Bronchial epithelial cell (primary cell): ENCODE results near the gene ZNRF4. TPM values are rescaled to one million over a fixed set of nuclear protein-coding genes. Genes with fewer than 3 reads are reported as not detected.

Experiments used
- DNase-seq: peaks from one replicate; pipeline ENCODE4 v3.0.0-alpha.2; 2010; ENCODE audit warnings: low read depth
- FAIRE-seq: peaks from 2 replicates; lab custom pipeline; 2011; peaks lifted over from hg19 to GRCh38; lab: Jason Lieb, UNC
- H3K27me3 ChIP-seq: 2 replicates; pipeline ENCODE4 v1.5.1; 2011; ENCODE audit warnings: low read length; ENCODE audit not compliant: control insufficient read depth, insufficient read depth
- H3K36me3 ChIP-seq: 2 replicates; pipeline ENCODE4 v1.5.1; 2011; ENCODE audit warnings: low read length; ENCODE audit not compliant: control insufficient read depth, insufficient read depth
- H3K4me3 ChIP-seq: 2 replicates; pipeline ENCODE4 v1.5.1; 2011; ENCODE audit warnings: mild to moderate bottlenecking, low read depth, low read length, control low read depth
- total RNA-seq: library from RNA; depleted of rRNA; stranded (reverse); fragments of >200 nt; gene quantifications from 2 replicates; pipeline ENCODE4 v1.2.1, GENCODE V29; 2014
- TF ChIP-seq, protein P1 (sequence below): IDR thresholded peaks from 2 replicates; pipeline ENCODE4 v1.5.1; 2011; ENCODE audit warnings: mild to moderate bottlenecking, moderate library complexity, low read length, control low read depth, inconsistent platforms; ENCODE audit not compliant: insufficient read depth, severe bottlenecking

ZNRF4 gene
- total RNA-seq, 1 donor from 2014 or later: not detected

DNA sequence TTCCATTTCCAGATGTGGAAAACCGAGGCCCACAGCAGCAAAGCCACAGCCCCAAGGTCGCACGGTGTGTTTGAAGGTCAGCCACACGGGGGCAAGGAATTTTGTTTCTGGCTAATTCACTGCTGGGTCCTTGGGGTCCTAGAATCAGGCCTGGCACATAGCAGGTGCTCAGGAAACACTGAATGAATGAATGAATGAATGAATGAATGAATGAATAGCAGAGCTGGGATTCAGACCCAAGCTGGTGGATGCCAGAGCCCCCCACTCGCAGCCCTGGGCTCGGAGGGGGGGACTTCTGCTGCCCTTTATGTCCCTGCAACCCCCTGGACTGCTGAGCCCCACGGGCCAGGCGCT, 37.0 kb downstream of the ZNRF4 start:
- no peak overlapping the region for H3K4me3 ChIP-seq
- FAIRE-seq (no peak), DNase-seq (no peak)
- TF ChIP-seq, protein P1, sequence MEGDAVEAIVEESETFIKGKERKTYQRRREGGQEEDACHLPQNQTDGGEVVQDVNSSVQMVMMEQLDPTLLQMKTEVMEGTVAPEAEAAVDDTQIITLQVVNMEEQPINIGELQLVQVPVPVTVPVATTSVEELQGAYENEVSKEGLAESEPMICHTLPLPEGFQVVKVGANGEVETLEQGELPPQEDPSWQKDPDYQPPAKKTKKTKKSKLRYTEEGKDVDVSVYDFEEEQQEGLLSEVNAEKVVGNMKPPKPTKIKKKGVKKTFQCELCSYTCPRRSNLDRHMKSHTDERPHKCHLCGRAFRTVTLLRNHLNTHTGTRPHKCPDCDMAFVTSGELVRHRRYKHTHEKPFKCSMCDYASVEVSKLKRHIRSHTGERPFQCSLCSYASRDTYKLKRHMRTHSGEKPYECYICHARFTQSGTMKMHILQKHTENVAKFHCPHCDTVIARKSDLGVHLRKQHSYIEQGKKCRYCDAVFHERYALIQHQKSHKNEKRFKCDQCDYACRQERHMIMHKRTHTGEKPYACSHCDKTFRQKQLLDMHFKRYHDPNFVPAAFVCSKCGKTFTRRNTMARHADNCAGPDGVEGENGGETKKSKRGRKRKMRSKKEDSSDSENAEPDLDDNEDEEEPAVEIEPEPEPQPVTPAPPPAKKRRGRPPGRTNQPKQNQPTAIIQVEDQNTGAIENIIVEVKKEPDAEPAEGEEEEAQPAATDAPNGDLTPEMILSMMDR: no peak
- H3K27me3 ChIP-seq: peaks cover 11% of the 10 kb centered on the region
- H3K36me3 ChIP-seq: no peaks in the 10 kb centered on the region

- Histone ChIP-seq H3K4me3 (no peak overlapping the region), H3K36me3 (no peaks in the 10 kb centered on the region), H3K27me3 (peaks cover 11% of the 10 kb centered on the region)
- TF ChIP-seq, protein P1: no peak
- no peak for DNase-seq
- FAIRE-seq: no peak
These were observed 37.6 kb downstream of the ZNRF4 start for GRCh38 chr19:5492635-5493409.

DNA sequence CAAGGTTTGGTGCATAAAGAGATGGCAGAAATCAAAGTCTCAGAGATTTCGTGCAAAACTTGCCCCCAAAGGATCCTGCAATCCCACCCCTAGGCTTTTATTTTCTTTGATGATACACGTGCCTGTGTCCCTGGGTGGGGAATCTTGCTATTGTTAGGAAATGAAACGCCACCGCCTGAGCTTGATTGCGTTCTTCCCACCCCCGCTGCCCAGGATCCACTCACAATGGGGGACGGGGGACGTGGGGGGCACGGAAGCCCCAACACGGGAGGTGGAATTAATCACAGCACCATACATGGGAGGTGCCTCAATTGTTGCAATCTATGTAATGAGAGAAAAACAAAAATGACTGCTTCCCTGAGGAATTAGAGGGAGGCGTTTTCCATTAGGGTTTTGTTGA, 39.6 kb downstream of the ZNRF4 start:
- H3K36me3 ChIP-seq: no peaks in the 10 kb centered on the region
- DNase-seq: no peak
- H3K4me3 ChIP-seq: no peak overlapping the region
- no peak for FAIRE-seq
- TF ChIP-seq, protein P1: no peak
- H3K27me3 ChIP-seq: peaks cover 11% of the 10 kb centered on the region

GRCh38 chr19:5495792-5496191, 40.6 kb downstream of the ZNRF4 start:
- FAIRE-seq (no peak), DNase-seq (no peak)
- TF ChIP-seq, protein P1: no peak
- Histone ChIP-seq H3K27me3 (peaks cover 11% of the 10 kb centered on the region), H3K36me3 (no peaks in the 10 kb centered on the region), H3K4me3 (no peak overlapping the region)

DNA sequence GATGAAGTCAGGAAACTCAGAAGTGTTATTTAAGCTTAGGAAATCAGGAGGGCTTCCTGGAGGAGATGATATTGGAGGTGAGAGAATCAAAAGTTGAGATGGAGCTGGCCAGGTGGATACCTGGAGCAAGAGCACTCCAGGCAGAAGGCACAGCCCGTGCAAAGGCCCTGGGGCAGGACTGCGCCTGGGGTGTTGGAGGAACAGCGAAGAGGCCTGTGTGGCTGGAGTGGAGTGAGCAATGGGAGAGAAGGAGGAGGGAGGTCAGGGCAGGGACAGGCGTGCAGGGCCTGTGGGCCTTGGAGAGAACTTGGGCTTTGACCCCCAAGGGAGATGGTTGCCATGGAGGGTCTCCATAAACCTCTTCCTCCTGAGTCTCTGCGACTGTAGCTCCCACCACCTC, 42.1 kb downstream of the ZNRF4 start:
- Histone ChIP-seq H3K4me3 (no peak overlapping the region), H3K36me3 (no peaks in the 10 kb centered on the region), H3K27me3 (peaks cover 10% of the 10 kb centered on the region)
- FAIRE-seq (no peak), DNase-seq (no peak)
- TF ChIP-seq, protein P1: no peak
